ENCODE results near the gene SEC63.
A peak's percentile ranks its signal among the peaks of the same experiment; 100 is the strongest.
"Not testable (repeated sequence)": the region's sequence is repeated elsewhere in the genome, so short reads cannot be mapped to it uniquely, and the experiment has no call there.

SEC63 gene

GRCh38 chr6:107971181-107971580 is 13.2 kb upstream of the SEC63 start:
- TF ChIP-seq CTCF (conservative IDR thresholded peaks at IDR 0.05; ENCODE audit: low read depth, low read length) = no peak
- no peak overlapping the region for H3K4me3 ChIP-seq (ENCODE audit: low read depth, low read length)

DNA sequence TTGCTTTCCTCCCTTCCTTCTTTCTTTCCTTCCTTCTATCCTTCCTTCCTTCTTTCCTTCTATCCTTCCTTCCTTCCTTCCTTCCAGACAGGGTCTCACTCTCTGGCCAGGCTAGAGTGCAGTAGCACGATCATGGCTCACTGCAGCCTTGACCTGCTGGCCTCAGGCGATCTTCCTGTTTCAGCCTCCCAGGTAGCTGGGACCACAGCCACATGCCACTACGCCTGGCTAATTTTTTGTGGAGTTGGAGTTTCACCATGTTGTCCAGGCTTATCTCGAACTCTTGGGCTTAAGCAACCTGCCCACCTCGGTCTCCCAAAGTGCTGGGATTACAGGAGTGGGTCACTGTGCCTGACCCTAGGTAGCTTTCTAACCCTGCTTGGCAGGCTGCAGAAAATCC is 12.2 kb upstream of the SEC63 start:
- DNase-seq (ENCODE audit: low read depth) = no peak
- H3K4me3 ChIP-seq (ENCODE audit: low read depth, low read length) = no peak overlapping the region
- no peak for TF ChIP-seq CTCF (conservative IDR thresholded peaks at IDR 0.05; ENCODE audit: low read depth, low read length)

More at GRCh38 chr6:107971181-107971580, 13.2 kb upstream of the SEC63 start:
- no peak for DNase-seq (ENCODE audit: low read depth)

DNA sequence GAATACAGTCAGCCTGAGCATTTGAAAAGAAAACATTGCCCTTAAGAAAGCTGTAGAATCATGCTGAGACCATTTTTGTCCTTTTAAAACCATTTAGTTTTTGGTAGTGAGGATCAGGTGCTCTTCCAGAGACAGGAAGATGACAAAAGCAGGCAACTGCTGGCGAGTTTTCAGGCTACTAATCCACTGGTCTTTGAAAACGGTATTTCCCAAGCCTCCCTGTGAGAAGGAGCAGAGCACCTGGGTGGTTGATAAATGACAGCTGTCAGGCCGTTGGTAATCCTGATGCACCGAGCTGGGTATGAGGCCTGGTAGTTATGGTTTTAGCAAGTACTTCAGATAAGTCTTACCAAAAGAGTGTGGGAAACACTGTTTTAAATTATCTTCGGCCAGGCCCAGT is 10.1 kb upstream of the SEC63 start:
- TF ChIP-seq CTCF (conservative IDR thresholded peaks at IDR 0.05; ENCODE audit: low read depth, low read length) = no peak
- H3K4me3 ChIP-seq (ENCODE audit: low read depth, low read length) = no peak overlapping the region
- no peak for DNase-seq (ENCODE audit: low read depth)

GRCh38 chr6:107965746-107966145 is 7.7 kb upstream of the SEC63 start:
- H3K4me3 ChIP-seq (ENCODE audit: low read depth, low read length) = no peak overlapping the region
- no peak for TF ChIP-seq CTCF (conservative IDR thresholded peaks at IDR 0.05; ENCODE audit: low read depth, low read length)

DNA sequence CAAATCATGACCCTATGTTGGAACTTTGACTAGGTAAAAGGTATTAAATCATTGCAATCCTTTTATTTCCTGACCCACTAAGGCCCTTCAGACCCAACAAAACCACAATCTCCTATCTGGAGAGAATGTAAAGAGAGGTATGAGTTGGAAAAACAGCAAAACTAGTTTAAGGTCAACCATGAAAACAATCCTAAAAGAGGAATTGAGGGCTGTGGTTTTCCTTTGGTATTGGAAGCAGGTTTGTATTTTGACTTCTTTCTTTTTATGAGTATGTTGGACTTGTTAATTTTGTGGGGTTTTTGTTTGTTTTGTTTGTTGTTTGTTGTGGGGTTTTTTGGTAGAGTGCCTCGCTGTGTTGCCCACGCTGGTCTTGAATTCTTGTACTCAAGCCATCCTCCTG is 4.7 kb upstream of the SEC63 start:
- TF ChIP-seq CTCF (conservative IDR thresholded peaks at IDR 0.05; ENCODE audit: low read depth, low read length) = no peak
- DNase-seq (ENCODE audit: low read depth) = no peak

More at GRCh38 chr6:107965746-107966145, 7.7 kb upstream of the SEC63 start:
- peak; percentile 4 for DNase-seq (ENCODE audit: low read depth)

GRCh38 chr6:107959392-107959791 is 1.4 kb upstream of the SEC63 start:
- H3K4me3 ChIP-seq (ENCODE audit: low read depth, low read length) = no peak overlapping the region
- no peak for DNase-seq (ENCODE audit: low read depth)
- no peak for TF ChIP-seq CTCF (conservative IDR thresholded peaks at IDR 0.05; ENCODE audit: low read depth, low read length)

More for the DNA sequence above, 4.7 kb upstream of the SEC63 start:
- H3K4me3 ChIP-seq (ENCODE audit: low read depth, low read length) = no peak overlapping the region

- not testable (repeated sequence) for DNase-seq (ENCODE audit: low read depth)
- peak overlapping the region; percentile 63 for H3K4me3 ChIP-seq (ENCODE audit: low read depth, low read length)
These were observed 818 bp upstream of the SEC63 start for GRCh38 chr6:107958689-107959362.
